ENCODE results near the gene MID2.

GRCh38 chrX:107905366-107905765 is 79.7 kb downstream of the MID2 start:
- no peak for TF ChIP-seq CTCF (conservative IDR thresholded peaks at IDR 0.05 in 1 of 2, IDR thresholded peaks at IDR 0.05 in 1 of 2; ENCODE audit: low read depth in 1 of 2, low read length in 2 of 2)
- TF ChIP-seq EZH2 (IDR thresholded peaks at IDR 0.05; ENCODE audit: low read length, missing control alignments) = no peak

All from fibroblast of lung (primary cell).